AG09309 (cell line): ENCODE data around the gene EXD2.
"Not testable (repeated sequence)": the region's sequence is repeated elsewhere in the genome, so short reads cannot be mapped to it uniquely, and the experiment has no call there.

Source experiments
- DNase-seq: peaks from one replicate; pipeline ENCODE4 v3.0.0-alpha.2; 2010; ENCODE audit warnings: low read depth
- H3K4me3 ChIP-seq: 2 replicates; pipeline ENCODE4 v1.5.1; 2011; ENCODE audit warnings: mild to moderate bottlenecking, low read depth, low read length, moderate library complexity; ENCODE audit not compliant: control insufficient read depth
- CTCF ChIP-seq: IDR thresholded peaks from 2 replicates; pipeline ENCODE4 v1.5.1; 2011; ENCODE audit warnings: mild to moderate bottlenecking, low read depth, low read length, inconsistent platforms; ENCODE audit not compliant: insufficient read depth, control insufficient read depth; ENCODE audit errors: missing control alignments

EXD2 gene

GRCh38 chr14:69289811-69290520, 98.7 kb downstream of the EXD2 start:
- no peak overlapping the region for H3K4me3 ChIP-seq
- DNase-seq: no peak
- TF ChIP-seq CTCF: no peak

- DNase-seq, H3K4me3 ChIP-seq: not testable (repeated sequence)
These were observed 99.6 kb downstream of the EXD2 start for GRCh38 chr14:69290881-69291280.

GRCh38 chr14:69291396-69291795, 100.1 kb downstream of the EXD2 start:
- no peak overlapping the region for H3K4me3 ChIP-seq
- no peak for DNase-seq
- TF ChIP-seq CTCF: no peak

- H3K4me3 ChIP-seq: no peak overlapping the region
- no peak for TF ChIP-seq CTCF
- DNase-seq: no peak
These were observed 100.7 kb downstream of the EXD2 start for GRCh38 chr14:69291891-69292561.
